ENCODE data around the gene SLC28A2. TPM values are rescaled to one million over a fixed set of nuclear protein-coding genes. Genes with fewer than 3 reads are reported as not detected.

The SLC28A2 gene
- total RNA-seq, 1 donor from 2014 or later, result not detected

DNA sequence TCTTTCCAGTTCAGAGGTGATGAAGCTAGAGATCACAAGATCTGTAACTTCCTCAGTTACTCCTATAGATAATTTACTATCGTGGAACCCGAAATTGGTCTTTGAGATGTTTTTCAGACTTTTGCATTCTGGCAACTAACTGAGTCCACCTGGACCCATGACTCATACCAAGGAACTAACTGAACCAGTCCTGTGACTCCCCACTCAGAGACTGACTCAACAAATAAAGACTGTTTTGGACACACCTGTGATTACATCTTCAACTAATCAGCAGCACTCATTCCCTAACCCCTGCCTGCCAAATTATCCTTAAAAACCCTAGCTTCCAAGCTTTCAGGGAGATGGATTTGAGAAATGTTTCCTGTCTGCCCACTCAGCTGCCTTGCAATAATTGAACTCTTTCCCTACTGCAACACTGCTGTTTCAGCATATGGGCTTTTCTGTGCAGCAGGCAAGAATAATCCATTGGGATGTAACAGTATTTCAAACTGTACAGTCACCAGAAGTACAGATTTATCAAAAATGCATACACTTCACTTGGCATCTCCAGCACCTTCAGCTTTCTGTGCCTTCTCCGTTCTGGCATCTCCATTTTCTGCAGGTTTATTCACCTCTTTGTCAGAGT is 68.7 kb downstream of the SLC28A2 start:
- no peak for DNase-seq (ENCODE audit: low read depth)

DNA sequence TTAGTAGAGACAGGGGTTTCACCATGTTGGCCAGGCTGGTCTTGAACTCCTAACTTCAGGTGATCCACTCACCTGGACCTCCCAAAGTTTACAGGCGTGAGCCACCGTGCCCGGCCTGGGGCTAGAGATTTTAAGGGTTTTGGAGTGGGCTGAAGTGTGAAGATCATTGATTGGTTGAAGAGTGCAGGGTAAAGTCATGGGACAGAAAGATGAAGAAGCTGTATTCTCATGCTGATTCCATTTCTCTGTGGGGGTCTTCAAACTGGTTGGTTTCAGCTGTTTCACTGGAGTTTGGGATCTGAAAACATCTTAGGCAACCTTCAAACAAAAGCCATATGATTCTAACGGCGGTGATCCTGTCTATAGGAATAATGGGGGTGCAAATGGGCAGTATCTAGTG is 74.2 kb downstream of the SLC28A2 start:
- DNase-seq (ENCODE audit: low read depth), result no peak

DNA sequence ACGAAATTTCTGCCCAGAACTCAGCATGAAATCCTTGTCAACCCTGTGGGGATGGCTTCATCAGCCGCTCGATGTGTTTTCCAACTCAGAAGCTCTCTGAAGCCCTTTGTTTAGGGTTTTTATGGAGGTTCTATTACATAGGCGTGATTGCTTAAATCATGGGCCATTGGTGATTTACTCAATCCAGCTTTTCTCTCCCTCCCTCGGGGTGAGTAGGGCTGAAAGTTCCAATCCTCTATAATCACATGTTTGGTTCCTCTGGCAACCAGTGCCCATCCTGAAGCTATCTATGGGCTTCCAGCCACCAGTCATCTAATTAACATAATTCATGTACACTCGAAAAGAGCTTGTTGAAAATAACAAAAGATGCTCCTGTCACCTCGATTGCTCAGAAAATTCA is 74.7 kb downstream of the SLC28A2 start:
- DNase-seq (ENCODE audit: low read depth), result no peak

Other genes starting within 250 kb of the SLC28A2 start
- 8.3 and 11.2 TPM in 2 replicates for gene SORD, start 229.0 kb upstream of the SLC28A2 start, total RNA-seq
- not detected in 2 replicates for gene DUOX2, start 138.1 kb upstream of the SLC28A2 start, total RNA-seq
- gene DUOXA2, start 137.9 kb upstream of the SLC28A2 start, total RNA-seq, result not detected in 2 replicates
- gene DUOXA1, start 122.4 kb upstream of the SLC28A2 start, total RNA-seq, result not detected in 2 replicates
- gene DUOX1, start 122.2 kb upstream of the SLC28A2 start, total RNA-seq, result not detected in 2 replicates
- gene SHF, start 64.3 kb upstream of the SLC28A2 start, total RNA-seq, result 104 and 161 TPM in 2 replicates
- 36.4 and 47.1 TPM in 2 replicates for gene GATM, start 126.3 kb downstream of the SLC28A2 start, total RNA-seq

Measured in myocyte (in vitro differentiated cells).